Left colon (tissue), 2 donors: ENCODE results near the gene SCNN1G. TPM values are rescaled to one million over a fixed set of nuclear protein-coding genes. Genes with fewer than 3 reads are reported as not detected.
"Not testable (repeated sequence)": the region's sequence is repeated elsewhere in the genome, so short reads cannot be mapped to it uniquely, and the experiment has no call there.

ENCODE experiments used
- ATAC-seq: fragments of 200-7000 bp; cut with Tn5 transposase; one replicate; pipeline ENCODE4 v1.9.1; 2020; ENCODE audit warnings: mild to moderate bottlenecking, moderate library complexity
- DNase-seq, 2 donors: peaks; one replicate each; pipeline ENCODE4 v3.0.0-alpha.2; 2020
- intact Hi-C, 2 donors: fragments of 100-400 bp; cut with DNase I in 1 of 2; cut with micrococcal nuclease in 1 of 2; formaldehyde crosslinking; loops; one replicate each; pipeline versions ENCODE4 v1.11.2 to v1.14.0; 2022; cut with DNase I, micrococcal nuclease
- long read RNA-seq: library from polyadenylated mRNA; unstranded; transcript quantifications from one replicate; pipeline ENCODE4 v2.0.0, GENCODE V29; 2021
- total RNA-seq, 2 donors: library from RNA; stranded (reverse); fragmentation: NEBNext Ultra II Directional; extraction: Animal tissue kit (Norgen Biotek cat#: 25700); gene quantifications; one replicate each; pipeline ENCODE4 v1.2.1, GENCODE V29; 2021
- donor health status: DM: no; HTN: no; CAD: no.
- donor health status: DM: yes; HTN: yes; CAD: no.

The SCNN1G gene, protein sequence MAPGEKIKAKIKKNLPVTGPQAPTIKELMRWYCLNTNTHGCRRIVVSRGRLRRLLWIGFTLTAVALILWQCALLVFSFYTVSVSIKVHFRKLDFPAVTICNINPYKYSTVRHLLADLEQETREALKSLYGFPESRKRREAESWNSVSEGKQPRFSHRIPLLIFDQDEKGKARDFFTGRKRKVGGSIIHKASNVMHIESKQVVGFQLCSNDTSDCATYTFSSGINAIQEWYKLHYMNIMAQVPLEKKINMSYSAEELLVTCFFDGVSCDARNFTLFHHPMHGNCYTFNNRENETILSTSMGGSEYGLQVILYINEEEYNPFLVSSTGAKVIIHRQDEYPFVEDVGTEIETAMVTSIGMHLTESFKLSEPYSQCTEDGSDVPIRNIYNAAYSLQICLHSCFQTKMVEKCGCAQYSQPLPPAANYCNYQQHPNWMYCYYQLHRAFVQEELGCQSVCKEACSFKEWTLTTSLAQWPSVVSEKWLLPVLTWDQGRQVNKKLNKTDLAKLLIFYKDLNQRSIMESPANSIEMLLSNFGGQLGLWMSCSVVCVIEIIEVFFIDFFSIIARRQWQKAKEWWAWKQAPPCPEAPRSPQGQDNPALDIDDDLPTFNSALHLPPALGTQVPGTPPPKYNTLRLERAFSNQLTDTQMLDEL
- 10 to 100 TPM in 1 of 2 donors, 1 to 10 TPM in 1; 4.9 to 90.3 TPM for total RNA-seq
- long read RNA-seq, transcript SCNN1G-201 (13 exons, 3,507 nt): major isoform, 51 of 146 reads
- long read RNA-seq, partial matches to known transcripts: 53 of 146 reads
- long read RNA-seq, other reads (novel, unspliced or antisense): 42 of 146 reads

DNA sequence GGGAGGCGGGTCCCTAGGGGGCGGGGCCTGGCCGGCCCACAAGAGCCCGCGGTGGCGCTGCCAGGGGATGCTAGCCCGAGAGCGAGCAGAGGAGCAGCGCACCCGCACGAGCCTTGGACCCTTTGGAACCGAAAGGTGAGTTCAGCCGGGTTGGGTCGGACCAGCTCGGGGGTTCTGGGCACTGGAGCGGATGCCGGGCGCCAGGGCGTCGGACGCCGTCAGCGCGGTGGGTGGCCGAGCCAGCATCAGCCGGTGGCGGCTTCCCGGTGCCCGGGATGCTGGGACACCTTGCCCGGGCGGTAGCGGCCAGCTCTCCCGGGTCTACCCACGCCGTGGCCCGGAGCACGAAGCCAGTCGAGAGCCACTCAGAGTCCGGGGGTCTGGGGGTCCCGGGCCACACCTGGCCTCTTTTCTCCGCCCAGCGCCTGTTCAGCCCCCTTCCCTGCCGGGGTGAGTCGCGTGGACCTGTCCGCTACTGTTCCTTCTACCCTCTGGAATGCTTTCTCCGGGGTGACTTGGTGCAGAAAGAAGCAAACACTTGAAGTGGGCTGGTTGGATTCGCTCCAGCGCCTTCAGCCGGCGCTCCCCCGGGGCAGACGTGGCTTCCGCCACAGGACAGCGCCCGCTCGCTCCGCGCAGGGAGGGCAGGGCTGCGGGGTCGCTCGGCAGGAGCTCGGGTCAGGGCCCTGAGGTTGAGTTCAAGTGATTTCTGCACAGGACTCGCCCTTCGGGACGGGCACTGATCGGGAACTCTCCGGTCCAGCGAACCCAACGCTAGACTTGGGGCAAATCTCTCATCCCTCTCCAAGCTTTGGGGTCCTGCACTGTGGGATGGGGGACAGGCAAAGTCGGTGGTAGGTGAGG lies at the start of gene SCNN1G:
Gene SCNN1G (plus strand): TSS at position 67 of the 864 bp plus-strand sequence. CDS start 3,527 bp downstream, outside the sequence.
- intact Hi-C loops: loop anchor here (5.0 to 10.0 kb wide), 2 partner anchors 252 to 254 kb away; no protein-coding TSS in a partner anchor
- ATAC-seq: peak; percentile 57
- DNase-seq: peak in 1 of 2 donors; percentile 45

DNA sequence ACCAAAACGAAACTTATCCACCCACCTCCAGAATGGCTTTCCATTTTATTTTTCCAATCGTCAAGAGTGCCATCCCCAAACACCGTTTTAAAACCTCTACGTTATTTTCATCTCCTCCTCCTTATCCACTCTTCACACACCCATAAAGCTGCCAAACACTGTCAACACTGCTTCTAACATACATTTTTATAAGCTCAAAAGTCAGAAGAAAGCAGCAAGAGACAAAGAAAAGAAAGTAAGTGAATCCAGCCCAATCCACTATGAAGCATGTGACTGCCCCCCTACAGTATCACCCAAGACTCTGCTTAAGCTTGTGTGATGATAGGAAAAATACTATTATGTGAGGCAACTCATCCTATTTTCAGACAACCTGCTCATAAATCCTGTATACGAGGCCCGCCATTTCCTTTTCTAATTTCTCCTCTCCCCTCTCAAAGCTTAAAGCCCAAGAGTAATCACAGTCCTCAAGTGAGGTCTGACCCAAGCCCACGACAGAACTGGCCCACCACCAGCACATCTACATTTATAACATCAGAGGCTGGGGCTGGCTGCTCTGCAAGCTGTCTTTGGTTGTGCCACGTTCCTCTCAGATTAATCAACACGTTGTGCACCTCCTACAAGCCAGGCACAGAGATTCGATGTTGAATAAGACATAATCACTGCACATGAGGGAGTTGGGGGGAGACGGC lies 49.6 kb upstream of the SCNN1G start:
- DNase-seq (peak in 1 of 2 donors; percentile 10), ATAC-seq (no peak)
- intact Hi-C loops: no loop called here

DNA sequence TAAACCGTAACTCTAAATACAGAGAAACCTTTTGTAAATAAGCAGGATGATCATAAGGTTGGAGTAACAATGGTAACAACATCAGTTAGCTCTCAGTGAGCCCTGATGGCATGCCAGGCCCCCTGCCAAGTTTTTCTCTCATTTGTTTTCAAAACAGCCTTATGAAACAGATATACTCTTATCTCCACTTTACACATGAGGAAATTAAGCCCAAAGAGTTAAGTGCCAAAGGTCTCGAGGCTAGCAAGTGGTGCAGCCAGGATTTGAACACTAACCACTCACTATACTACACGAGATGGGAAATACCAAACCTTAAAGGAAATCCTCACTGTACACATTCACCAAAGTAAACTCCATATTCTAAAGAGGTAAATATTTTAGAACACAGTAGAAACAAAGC lies 48.3 kb upstream of the SCNN1G start:
- ATAC-seq (peak; percentile 87), DNase-seq (peak in 1 of 2 donors; percentile 50)
- intact Hi-C loops: no loop called here

DNA sequence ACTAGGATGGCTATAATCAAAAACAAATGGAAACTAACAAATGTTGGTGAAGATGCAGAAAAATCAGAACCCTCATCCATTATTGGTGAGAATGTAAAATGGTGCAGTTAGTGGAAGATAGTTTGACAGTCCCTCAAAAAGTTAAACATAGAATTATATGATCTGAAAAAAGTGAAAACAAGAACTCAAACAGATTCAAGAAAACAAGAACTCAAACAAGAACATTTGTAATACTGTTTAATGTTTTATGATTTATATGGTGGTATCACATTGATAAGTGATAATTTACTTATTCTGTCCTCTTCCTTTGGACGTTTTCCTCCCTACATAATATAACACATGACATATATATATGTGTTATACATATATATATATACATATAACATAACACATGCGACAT lies 45.3 kb upstream of the SCNN1G start:
- ATAC-seq (no peak), DNase-seq (no peak)
- intact Hi-C loops: no loop called here

DNA sequence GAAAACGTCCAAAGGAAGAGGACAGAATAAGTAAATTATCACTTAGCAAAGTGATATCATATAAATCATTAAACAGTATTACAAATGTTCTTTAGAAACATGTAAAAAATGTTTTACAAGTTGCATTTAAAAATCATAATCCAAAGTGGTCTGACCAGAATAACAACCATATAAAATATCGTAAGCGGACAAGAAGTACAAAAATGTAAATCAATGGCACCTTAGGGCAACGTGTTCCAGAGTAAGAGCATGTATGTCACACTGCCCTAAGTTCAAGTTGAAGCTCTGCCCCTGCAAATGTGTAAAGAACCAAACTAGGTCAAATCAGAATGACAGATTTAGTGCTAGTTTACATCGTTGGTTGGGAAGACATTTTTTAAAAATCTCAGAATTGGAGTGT lies 44.7 kb upstream of the SCNN1G start:
- no peak for ATAC-seq

DNA sequence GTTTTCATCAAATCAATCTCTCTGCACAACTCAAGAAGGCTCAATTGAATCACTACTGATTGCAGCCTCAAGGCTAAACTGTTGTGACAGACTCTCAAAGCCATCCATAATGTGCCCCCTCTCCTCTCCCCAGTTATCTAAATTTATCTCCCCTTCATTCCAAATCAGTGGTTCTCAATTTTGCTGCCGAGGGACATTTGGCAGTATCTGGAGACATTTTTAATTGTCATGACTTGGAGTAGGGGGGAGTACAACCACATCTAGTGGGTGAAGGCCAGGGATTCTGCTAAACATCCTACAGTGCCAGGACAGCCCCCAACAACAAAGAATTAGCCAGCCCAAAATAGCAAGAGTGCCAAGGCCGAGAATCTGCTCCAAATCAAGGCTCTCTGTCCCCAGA lies 42.4 kb upstream of the SCNN1G start:
- intact Hi-C loops: no loop called here
- DNase-seq: no peak
- ATAC-seq: no peak

More for the DNA sequence above, 44.7 kb upstream of the SCNN1G start:
- no peak for DNase-seq
- intact Hi-C loops: no loop called here

DNA sequence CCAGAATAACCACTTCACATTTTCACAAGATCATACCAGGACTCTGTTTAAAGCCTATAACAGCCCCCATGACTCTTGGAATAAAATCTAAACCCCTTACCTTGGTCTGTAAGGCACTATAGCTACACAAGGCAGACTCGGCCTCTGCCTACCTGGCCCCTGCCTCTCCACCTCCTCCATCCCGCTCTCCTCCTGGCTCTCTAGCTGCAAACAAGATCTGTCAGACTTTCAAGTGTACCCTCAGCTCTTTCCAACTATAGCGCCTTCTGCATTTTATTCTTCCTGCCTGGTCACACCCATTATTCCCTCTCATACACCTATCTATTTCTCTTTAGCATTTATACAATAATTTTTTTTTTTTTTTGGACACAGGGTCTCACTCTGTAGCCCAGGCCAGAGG lies 41.5 kb upstream of the SCNN1G start:
- intact Hi-C loops: no loop called here
- ATAC-seq: peak; percentile 23
- DNase-seq: no peak

DNA sequence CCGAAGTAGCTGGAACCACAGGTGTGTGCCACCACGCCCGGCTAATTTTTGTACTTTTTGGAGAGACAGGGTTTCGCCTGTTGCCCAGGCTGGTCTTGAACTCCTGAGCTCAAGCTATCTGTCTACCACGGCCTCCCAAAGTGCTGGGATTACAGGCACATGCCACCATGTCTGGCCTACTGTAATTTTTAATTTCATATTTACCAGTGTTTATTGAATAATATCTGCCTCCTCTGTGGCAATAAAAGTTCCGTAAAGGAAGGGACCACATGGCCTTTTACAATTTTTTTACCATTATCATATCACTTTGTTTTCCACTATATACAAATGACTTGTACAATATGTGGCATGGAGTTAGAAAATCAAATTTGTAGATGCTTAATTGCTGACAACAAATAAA lies 41.0 kb upstream of the SCNN1G start:
- intact Hi-C loops: no loop called here
- DNase-seq: no peak
- ATAC-seq: no peak

DNA sequence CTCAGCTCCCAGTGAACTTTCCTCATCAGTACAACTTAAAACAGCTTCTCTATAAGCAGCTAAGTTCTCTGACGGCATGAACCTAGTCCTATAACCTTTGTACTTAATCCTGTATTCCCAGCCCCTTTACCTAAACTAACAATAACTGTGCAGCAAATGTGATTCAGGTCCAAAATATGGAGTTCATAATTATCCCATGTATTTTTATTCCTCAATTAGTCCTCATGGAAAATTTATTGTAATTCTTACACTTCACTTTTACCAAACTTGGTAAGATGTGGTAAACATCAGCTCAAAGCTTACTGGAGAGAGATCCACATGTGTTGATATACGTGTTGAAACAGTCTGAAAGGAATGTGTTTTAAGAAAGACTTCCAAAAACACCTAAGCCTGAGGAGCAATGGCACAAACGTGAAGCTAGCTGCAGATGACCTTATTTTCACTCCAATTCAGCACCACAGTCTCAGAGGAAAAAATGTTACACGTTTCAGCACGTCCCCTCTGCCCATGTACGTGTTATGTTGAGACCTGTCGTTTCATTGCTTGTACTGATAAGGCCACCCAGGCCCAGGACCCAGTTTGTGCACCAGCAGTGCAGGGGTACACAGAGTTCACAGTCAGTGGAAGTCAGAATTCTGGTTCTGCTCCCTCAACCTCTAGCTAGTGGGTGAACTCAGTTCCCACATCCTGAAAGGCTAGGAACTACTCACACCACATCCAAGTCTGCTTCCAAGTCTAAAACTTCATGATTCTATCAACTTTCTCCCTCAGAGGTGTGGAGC lies 40.4 kb upstream of the SCNN1G start:
- DNase-seq (no peak), ATAC-seq (peak; percentile 77)
- intact Hi-C loops: no loop called here

DNA sequence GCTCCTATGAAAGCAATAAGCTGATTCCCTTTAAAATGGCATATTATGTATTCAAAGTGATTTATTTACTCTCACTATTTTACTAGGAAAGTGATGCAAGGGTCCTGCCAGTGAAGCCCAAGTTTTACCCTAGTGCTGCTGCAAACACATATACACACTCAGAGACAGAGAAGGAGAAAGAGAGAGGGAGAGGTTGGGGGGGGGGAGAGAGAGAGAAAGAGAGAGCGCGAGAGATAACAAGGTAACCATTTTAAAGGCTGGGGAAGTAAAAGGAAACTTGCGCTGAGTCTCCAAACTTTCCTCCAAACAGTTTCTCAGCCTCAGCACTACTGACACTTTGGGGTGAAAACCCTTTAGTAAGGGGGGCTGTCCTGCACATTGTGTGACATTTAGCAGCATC lies 39.2 kb upstream of the SCNN1G start:
- no peak for ATAC-seq
- no peak for DNase-seq
- intact Hi-C loops: no loop called here

DNA sequence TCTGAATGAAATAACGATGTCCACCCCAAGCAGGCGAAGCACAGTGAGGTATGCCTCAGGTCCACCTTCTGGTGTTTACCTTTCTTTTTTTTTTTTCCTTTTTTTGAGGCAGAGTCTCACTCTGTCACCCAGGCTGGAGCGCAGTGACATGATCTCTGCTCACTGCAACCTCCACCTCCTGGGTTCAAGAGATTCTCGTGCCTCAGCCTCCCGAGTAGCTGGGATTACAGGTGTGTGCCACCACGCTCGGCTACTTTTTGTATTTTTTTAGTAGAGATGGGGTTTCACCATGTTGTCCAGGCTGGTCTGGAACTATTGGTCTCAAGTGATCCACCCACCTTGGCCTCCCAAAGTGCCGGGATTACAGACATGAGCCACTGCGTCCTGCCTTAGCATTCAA lies 38.2 kb upstream of the SCNN1G start:
- intact Hi-C loops, ATAC-seq, DNase-seq: not testable (repeated sequence)

DNA sequence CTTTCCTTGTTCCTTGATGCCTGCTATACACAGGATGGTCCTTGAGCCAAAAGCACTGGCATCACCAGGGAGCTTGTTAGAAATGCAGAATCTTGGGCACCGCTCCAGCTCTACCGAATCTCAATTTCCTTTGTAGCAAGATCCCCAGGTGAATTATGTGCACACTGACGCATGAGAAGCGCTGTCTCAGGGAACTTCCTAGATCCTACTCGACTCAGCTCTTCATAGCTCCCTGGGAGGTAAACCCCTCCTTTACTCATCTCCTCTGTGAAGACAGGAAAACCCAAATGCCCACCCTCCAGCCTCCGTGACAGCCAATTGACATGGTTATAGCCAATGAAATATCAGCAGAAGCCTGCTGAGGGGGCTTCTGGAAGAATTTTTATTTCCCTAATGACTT lies 37.4 kb upstream of the SCNN1G start:
- DNase-seq: no peak
- intact Hi-C loops: no loop called here
- ATAC-seq: no peak

DNA sequence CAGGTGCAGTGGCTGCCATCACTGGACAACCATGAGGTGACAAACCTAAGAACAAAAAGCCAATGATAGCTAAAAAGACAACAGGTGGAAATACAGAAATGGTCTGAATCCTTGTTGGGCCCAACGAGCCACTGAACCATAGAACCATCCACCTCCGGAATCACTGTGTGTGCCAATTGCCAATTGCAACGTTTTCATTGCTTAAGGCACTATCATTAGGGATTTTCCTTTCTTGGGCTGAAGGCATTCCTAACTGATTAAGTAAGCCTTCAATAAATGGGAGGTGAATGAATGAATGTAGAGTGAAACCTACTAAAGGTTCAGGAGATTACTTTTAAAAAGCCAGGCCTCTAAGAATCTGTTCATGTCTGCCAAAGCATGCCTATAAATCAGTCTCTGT lies 36.9 kb upstream of the SCNN1G start:
- no peak for DNase-seq
- intact Hi-C loops: no loop called here
- no peak for ATAC-seq

DNA sequence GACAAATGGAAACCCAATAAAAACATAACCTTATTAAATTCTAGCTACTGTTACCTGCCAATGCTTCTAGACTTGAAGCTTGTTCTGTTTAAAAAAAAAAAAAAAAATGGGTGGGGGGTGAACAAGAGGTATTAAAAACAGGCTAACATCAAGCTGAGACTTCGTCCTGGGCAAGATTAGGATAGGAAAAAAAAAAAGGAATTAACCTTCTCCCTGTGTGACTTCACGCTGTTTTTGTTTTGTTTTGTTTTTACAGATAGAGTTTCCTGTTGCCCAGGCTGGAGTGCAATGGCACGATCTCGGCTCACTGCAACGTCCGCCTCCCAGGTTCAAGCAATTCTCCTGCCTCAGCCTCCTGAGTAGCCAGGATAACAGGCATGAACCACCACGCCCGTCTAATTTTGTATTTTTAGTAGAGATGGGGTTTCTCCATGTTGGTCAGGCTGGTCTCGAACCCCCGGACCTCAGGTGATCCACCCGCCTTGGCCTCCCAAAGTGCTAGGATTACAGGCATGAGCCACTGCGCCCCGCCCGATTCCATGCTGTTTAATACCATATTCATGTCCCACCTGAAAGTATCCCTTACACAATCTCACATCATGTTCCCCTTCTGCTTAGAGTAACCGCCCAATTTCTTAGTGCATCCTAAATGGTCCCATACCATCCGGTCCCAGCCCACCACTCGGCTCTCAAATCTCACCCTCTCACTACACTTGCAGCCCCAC lies 35.5 kb upstream of the SCNN1G start:
- intact Hi-C loops: no loop called here
- DNase-seq (peak in 1 of 2 donors; percentile 10), ATAC-seq (no peak)

DNA sequence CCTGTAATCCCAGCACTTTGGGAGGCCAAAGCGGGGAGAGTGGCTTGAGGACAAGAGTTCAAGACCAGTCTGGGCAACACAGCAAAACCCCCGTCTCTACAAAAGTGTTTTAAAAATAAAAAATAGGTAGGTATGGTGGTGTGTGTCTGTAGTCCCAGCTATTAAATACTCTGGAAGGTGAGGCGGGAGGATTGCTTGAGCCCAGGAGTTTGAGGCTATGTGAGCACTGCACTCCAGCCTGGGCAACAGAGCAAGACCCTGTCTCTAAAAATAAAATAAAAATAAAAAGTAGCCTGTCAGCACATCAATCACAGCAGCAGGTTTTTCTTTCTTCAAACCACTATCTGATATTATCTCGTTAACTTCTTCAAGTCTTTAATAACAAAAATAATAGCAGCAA lies 34.9 kb upstream of the SCNN1G start:
- intact Hi-C loops: no loop called here
- DNase-seq (no peak), ATAC-seq (no peak)

DNA sequence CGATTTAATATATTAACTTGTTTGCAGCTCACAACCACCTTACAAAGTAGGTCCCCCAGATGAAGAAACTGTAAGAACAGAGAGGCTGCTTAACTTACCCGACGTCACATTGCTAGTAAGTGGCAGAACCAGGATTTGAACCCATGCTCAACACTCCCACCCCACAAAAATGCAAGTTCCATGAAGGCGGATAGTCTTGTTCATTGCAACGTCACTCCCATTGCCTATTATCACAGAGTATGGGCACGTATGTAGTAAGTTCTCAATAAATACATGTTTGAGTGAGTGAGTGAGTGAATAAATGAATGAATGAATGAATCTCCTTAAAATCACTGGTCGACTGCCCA lies 34.4 kb upstream of the SCNN1G start:
- peak; percentile 1 for ATAC-seq
- DNase-seq: no peak
- intact Hi-C loops: no loop called here

DNA sequence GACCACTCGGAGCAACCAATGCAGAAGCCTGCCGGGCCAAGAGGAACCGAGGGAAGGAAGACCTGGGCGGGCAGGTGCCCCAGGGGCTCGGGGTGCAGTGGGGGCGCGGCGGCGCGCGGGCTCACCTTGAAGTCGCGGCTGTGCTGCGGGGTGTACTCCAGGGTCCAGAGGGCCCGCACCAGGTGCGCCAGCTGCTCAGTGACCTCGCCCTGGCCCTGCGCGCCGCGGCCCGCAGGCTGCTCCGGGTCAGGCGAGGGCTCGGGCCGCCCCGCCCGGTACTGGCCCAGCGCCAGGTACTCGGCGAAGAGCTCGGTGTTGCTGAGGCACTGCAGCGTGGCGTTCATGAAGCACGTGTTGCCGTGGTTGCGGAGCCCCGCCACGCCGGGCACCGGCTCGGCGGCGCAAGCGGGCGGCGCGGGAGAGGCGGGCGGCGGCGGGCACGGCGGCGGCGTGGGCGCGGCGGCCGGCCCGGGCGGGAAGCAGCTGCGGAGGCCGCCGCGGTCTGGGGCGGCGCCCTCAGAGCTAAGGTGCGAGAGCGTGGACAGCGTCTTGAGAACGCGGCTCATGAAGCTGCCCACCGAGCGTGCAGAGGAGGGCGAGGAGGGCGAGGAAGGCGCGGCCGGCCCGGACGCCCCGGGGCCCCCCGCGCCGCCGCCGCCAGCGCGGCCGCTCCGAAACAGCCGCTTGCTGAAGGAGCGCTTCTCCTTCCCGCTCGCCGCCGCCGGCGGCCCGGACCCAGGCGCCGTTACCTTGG lies 33.9 kb upstream of the SCNN1G start:
- intact Hi-C loops: no loop called here
- peak; percentile 74 for ATAC-seq
- peak; percentile 76 to 81 for DNase-seq
